GM10248 (cell line): Measurements from ENCODE around the gene TNS2.

Source experiments
- CTCF ChIA-PET: fragments of 300-600 bp; sonication (Branson Sonifier 250); formaldehyde crosslinking; extraction: SDS; loops from one replicate; lab custom pipeline; 2021; ENCODE audit warnings: antibody characterized with exemption; lab: Yijun Ruan, JAX
- POLR2A ChIA-PET: fragments of 350-650 bp; sonication (Branson Sonifier 250); formaldehyde crosslinking; extraction: SDS; loops from one replicate; lab custom pipeline; 2020; ENCODE audit warnings: antibody characterized with exemption; lab: Yijun Ruan, JAX
- DNase-seq: peaks from one replicate; pipeline ENCODE4 v3.0.0; 2012; ENCODE audit errors: extremely low spot score
- CTCF ChIP-seq: IDR thresholded peaks from 2 replicates; pipeline ENCODE4 v1.5.1; 2012; ENCODE audit warnings: mild to moderate bottlenecking, low read depth; ENCODE audit errors: extremely low read depth, missing control alignments, control extremely low read depth

Gene TNS2

GRCh38 chr12:53056296-53056695, 6.4 kb downstream of the TNS2 start:
- ChIA-PET POLR2A (no interaction called here), CTCF (interaction anchor here (1.6 to 17.8 kb wide), 3 partner anchors 8 to 11 kb away, joined by 9 to 264 read pairs (median 14); no protein-coding TSS in a partner anchor)
- DNase-seq: no peak
- TF ChIP-seq CTCF: no peak

GRCh38 chr12:53056901-53057300, 7.0 kb downstream of the TNS2 start:
- no peak for TF ChIP-seq CTCF
- DNase-seq: no peak
- POLR2A ChIA-PET: interaction anchor here (1.9 kb wide), 1 partner anchor 22 kb away, joined by 8 read pairs; the partner anchor contains the start of gene SPRYD3
- CTCF ChIA-PET: interaction anchor here (0.9 to 17.8 kb wide), 4 partner anchors 9 to 42 kb away, joined by 4 to 264 read pairs (median 12); no protein-coding TSS in a partner anchor

GRCh38 chr12:53057816-53058500, 8.1 kb downstream of the TNS2 start:
- TF ChIP-seq CTCF: no peak
- CTCF ChIA-PET: interaction anchor here (1.0 to 17.8 kb wide), 5 partner anchors 8 to 41 kb away, joined by 3 to 264 read pairs (median 14); partner anchors contain the start of gene TNS2
- DNase-seq: no peak
- POLR2A ChIA-PET: interaction anchor here (0.6 to 1.9 kb wide), 2 partner anchors 21 to 241 kb away, joined by 4 to 8 read pairs; partner anchors contain the start of genes MYG1 and SPRYD3

GRCh38 chr12:53058674-53059433, 9.0 kb downstream of the TNS2 start:
- CTCF ChIA-PET: interaction anchor here (1.0 to 17.8 kb wide), 4 partner anchors 7 to 40 kb away, joined by 3 to 264 read pairs (median 134); partner anchors contain the start of gene TNS2
- no peak for DNase-seq
- POLR2A ChIA-PET: interaction anchor here (0.6 to 1.9 kb wide), 2 partner anchors 20 to 240 kb away, joined by 4 to 8 read pairs; partner anchors contain the start of genes MYG1 and SPRYD3
- TF ChIP-seq CTCF: no peak

- DNase-seq: no peak
- ChIA-PET CTCF (interaction anchor here (1.1 to 14.8 kb wide), 3 partner anchors 10 to 39 kb away, joined by 3 to 264 read pairs (median 3); partner anchors contain the start of gene TNS2), POLR2A (no interaction called here)
- TF ChIP-seq CTCF: no peak
Observed at GRCh38 chr12:53059434-53060063, 9.7 kb downstream of the TNS2 start.
